Measurements from ENCODE around the gene GPHA2.

The GPHA2 gene

GRCh38 chr11:64890522-64890939 is 45.2 kb downstream of the GPHA2 start:
- no peak for TF ChIP-seq CEBPB (IDR thresholded peaks at IDR 0.05)
- no peak for TF ChIP-seq NFIC (IDR thresholded peaks at IDR 0.05)
- no peak for TF ChIP-seq FOXM1 (IDR thresholded peaks at IDR 0.05; ENCODE audit: borderline replicate concordance, low read depth)
- TF ChIP-seq CREB1 (IDR thresholded peaks at IDR 0.05; ENCODE audit: low read depth), result no peak
- no peak for TF ChIP-seq TAF1 (IDR thresholded peaks at IDR 0.05; ENCODE audit: low read depth)
- TF ChIP-seq ZBTB7A (IDR thresholded peaks at IDR 0.05; ENCODE audit: low read depth), result no peak
- no peak for TF ChIP-seq REST (IDR thresholded peaks at IDR 0.05; ENCODE audit: low read depth)
- TF ChIP-seq TCF12 (IDR thresholded peaks at IDR 0.05; ENCODE audit: low read depth), result no peak
- TF ChIP-seq TEAD4 (IDR thresholded peaks at IDR 0.05), result no peak
- TF ChIP-seq RAD21 (IDR thresholded peaks at IDR 0.05; ENCODE audit: low read depth), result no peak
- TF ChIP-seq, protein P1, sequence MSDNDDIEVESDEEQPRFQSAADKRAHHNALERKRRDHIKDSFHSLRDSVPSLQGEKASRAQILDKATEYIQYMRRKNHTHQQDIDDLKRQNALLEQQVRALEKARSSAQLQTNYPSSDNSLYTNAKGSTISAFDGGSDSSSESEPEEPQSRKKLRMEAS (IDR thresholded peaks at IDR 0.05), result no peak
- TF ChIP-seq YY1 (IDR thresholded peaks at IDR 0.05; ENCODE audit: low read depth), result no peak
- TF ChIP-seq EP300 (IDR thresholded peaks at IDR 0.05; ENCODE audit: borderline replicate concordance), result no peak
- TF ChIP-seq USF1 (IDR thresholded peaks at IDR 0.05), result no peak

GRCh38 chr11:64888729-64889511 is 46.8 kb downstream of the GPHA2 start:
- no peak for TF ChIP-seq USF1 (IDR thresholded peaks at IDR 0.05)
- TF ChIP-seq NFIC (IDR thresholded peaks at IDR 0.05), result no peak
- TF ChIP-seq EP300 (IDR thresholded peaks at IDR 0.05; ENCODE audit: borderline replicate concordance), result no peak
- TF ChIP-seq TEAD4 (IDR thresholded peaks at IDR 0.05), result no peak
- TF ChIP-seq RAD21 (IDR thresholded peaks at IDR 0.05; ENCODE audit: low read depth), result no peak
- no peak for TF ChIP-seq CEBPB (IDR thresholded peaks at IDR 0.05)

GRCh38 chr11:64888406-64888728 is 47.3 kb downstream of the GPHA2 start:
- TF ChIP-seq, protein P1 (IDR thresholded peaks at IDR 0.05), result no peak
- TF ChIP-seq YY1 (IDR thresholded peaks at IDR 0.05; ENCODE audit: low read depth) (no peak), TAF1 (IDR thresholded peaks at IDR 0.05; ENCODE audit: low read depth) (no peak), NFIC (IDR thresholded peaks at IDR 0.05) (no peak), CREB1 (IDR thresholded peaks at IDR 0.05; ENCODE audit: low read depth) (no peak)

- TF ChIP-seq TAF1 (IDR thresholded peaks at IDR 0.05; ENCODE audit: low read depth), result no peak
- TF ChIP-seq RAD21 (IDR thresholded peaks at IDR 0.05; ENCODE audit: low read depth), result peak; percentile 49; the same call in 1 of the 2 replicates
- TF ChIP-seq USF1 (IDR thresholded peaks at IDR 0.05), result no peak
- TF ChIP-seq TEAD4 (IDR thresholded peaks at IDR 0.05), result no peak
Measured at GRCh38 chr11:64887757-64888405, 47.8 kb downstream of the GPHA2 start.

DNA sequence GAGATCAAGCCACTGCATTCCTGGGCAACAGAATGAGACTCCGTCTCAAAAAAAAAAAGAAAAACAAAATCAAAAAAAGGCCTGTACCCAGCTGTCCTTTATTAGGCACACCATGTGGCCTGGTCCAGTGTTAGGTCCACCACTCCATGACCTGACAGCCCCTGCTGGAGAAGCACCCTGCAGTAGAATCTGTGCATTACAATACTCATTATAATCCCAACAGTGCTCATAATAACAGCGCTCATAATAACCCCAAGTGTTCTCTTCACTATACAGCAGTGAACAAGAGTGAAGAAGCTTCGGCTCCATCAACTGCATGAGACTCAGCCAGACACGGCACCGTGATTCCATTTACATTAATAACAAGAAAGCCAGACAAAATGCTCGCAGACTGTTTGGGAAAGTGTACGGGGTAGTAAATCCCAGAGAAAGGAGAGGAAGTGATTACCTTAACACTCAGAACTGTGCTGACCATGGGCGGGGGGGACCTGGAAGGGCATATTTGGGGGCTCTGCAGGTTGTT is 48.4 kb downstream of the GPHA2 start:
- no peak for TF ChIP-seq FOXM1 (IDR thresholded peaks at IDR 0.05; ENCODE audit: borderline replicate concordance, low read depth)
- TF ChIP-seq EGR1 (IDR thresholded peaks at IDR 0.05), result no peak
- TF ChIP-seq REST (IDR thresholded peaks at IDR 0.05; ENCODE audit: low read depth), result no peak
- no peak for TF ChIP-seq TAF1 (IDR thresholded peaks at IDR 0.05; ENCODE audit: low read depth)
- TF ChIP-seq EP300 (IDR thresholded peaks at IDR 0.05; ENCODE audit: borderline replicate concordance), result no peak
- TF ChIP-seq TEAD4 (IDR thresholded peaks at IDR 0.05), result no peak
- no peak for TF ChIP-seq NFIC (IDR thresholded peaks at IDR 0.05)
